Ramos (cell line): ENCODE measurements around the gene AHNAK.
"Not testable (repeated sequence)": the region's sequence is repeated elsewhere in the genome, so short reads cannot be mapped to it uniquely, and the experiment has no call there.

Source experiments
- in situ Hi-C: fragments of 300-500 bp; cut with MboI; formaldehyde crosslinking; loops from one replicate; pipeline ENCODE4 v1.14.3; 2022; ENCODE audit warnings: low sequenced_read_pairs; ENCODE audit not compliant: unreplicated experiment

The AHNAK gene

GRCh38 chr11:62546244-62546928, at the start of gene AHNAK:
AHNAK (minus strand) TSS chr11:62546806; CDS start chr11:62536098, 10,708 bp downstream.
- in situ Hi-C loops = no loop called here

- in situ Hi-C loops = no loop called here
These were observed 48.5 kb upstream of the AHNAK start for GRCh38 chr11:62595124-62595523.

- in situ Hi-C loops = no loop called here
These were observed 46.9 kb upstream of the AHNAK start for GRCh38 chr11:62593434-62594044.

- in situ Hi-C loops = no loop called here
These were observed 46.4 kb upstream of the AHNAK start for GRCh38 chr11:62592989-62593421.

GRCh38 chr11:62592146-62592815, 45.7 kb upstream of the AHNAK start:
- in situ Hi-C loops = no loop called here

- in situ Hi-C loops = no loop called here
These were observed 45.0 kb upstream of the AHNAK start, which contains the start of gene TUT1 for GRCh38 chr11:62591448-62592145. TUT1 (minus strand) TSS chr11:62591523; CDS start chr11:62591485, 38 bp downstream.

GRCh38 chr11:62588966-62589637, 42.5 kb upstream of the AHNAK start:
- in situ Hi-C loops = no loop called here

GRCh38 chr11:62585356-62585755, 38.8 kb upstream of the AHNAK start:
- in situ Hi-C loops = not testable (repeated sequence)

- in situ Hi-C loops = not testable (repeated sequence)
These were observed 35.1 kb upstream of the AHNAK start for GRCh38 chr11:62581735-62582134.

GRCh38 chr11:62580959-62581715, 34.5 kb upstream of the AHNAK start:
- in situ Hi-C loops = no loop called here

GRCh38 chr11:62579252-62579651, 32.6 kb upstream of the AHNAK start:
- in situ Hi-C loops = no loop called here

- in situ Hi-C loops = no loop called here
These were observed 31.9 kb upstream of the AHNAK start for GRCh38 chr11:62578541-62578940.

- in situ Hi-C loops = no loop called here
These were observed 30.6 kb upstream of the AHNAK start for GRCh38 chr11:62577046-62577714.

- in situ Hi-C loops = no loop called here
These were observed 29.2 kb upstream of the AHNAK start for GRCh38 chr11:62575837-62576236.

- in situ Hi-C loops = no loop called here
These were observed 28.6 kb upstream of the AHNAK start for GRCh38 chr11:62575156-62575555.

GRCh38 chr11:62574363-62575071, 27.9 kb upstream of the AHNAK start:
- in situ Hi-C loops = no loop called here

GRCh38 chr11:62573592-62574362, 27.2 kb upstream of the AHNAK start, which contains the start of gene EEF1G:
EEF1G (minus strand) TSS chr11:62573891; CDS start chr11:62573842, 49 bp downstream.
- in situ Hi-C loops = no loop called here
